ENCODE data around the gene HERPUD1.

The HERPUD1 gene

DNA sequence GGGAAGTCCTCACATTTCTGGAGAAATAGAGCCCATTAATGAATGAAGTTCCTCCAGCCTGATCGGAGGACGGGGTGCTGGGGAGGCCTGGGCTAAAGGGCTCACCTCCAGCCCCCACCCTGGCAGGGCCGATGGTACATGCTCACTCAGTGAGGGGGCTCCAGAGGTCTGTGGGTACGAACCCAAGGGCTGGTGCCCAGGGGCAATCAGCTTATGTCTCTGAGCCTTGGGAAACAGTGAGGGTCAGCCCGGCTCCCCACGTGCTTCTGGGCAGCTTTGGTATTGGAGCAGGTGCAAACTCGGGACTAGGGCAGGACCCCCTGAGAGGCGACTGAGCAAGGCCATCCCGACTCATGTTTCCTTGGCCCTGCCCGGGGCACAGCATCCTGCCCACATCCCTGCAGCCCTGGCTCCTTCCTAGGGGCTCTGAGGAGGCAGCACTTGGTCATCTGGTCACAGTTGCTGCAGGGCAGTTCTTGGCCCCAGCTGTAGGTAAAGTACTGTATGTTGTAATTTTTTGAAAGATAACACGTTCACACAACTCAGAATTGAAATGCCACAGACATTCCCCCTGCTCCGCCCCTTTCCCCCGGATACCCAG, 28.8 kb downstream of the HERPUD1 start:
- peak; percentile 67 for DNase-seq (ENCODE audit: low read depth)
- TF ChIP-seq, protein P1, sequence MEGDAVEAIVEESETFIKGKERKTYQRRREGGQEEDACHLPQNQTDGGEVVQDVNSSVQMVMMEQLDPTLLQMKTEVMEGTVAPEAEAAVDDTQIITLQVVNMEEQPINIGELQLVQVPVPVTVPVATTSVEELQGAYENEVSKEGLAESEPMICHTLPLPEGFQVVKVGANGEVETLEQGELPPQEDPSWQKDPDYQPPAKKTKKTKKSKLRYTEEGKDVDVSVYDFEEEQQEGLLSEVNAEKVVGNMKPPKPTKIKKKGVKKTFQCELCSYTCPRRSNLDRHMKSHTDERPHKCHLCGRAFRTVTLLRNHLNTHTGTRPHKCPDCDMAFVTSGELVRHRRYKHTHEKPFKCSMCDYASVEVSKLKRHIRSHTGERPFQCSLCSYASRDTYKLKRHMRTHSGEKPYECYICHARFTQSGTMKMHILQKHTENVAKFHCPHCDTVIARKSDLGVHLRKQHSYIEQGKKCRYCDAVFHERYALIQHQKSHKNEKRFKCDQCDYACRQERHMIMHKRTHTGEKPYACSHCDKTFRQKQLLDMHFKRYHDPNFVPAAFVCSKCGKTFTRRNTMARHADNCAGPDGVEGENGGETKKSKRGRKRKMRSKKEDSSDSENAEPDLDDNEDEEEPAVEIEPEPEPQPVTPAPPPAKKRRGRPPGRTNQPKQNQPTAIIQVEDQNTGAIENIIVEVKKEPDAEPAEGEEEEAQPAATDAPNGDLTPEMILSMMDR (IDR thresholded peaks at IDR 0.05; ENCODE audit: low read length, missing control alignments): no peak

DNA sequence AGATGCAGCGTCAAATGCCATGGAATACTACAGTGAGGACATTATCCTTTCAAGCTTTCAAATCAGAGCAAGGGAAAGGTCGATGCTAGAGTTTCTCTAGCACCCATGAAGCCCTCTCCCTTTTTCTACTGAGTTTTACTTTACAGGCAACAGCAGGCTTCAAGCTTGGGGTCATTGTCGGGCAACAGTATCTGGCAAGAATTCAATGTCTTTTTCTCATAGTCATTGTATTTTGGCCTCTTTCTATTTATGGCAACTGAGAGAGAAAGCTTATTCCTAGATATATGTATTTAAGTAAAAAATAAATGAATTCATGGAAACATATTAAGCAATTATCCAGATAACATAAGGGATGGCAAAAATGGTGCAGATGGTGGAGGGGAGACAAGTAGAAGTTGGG, 29.4 kb downstream of the HERPUD1 start:
- peak; percentile 70 for DNase-seq (ENCODE audit: low read depth)
- H3K4me3 ChIP-seq (replicated peaks; ENCODE audit: low read depth, low read length): no peak overlapping the region
- TF ChIP-seq, protein P1 (IDR thresholded peaks at IDR 0.05; ENCODE audit: low read length, missing control alignments): no peak

More for the DNA sequence above, 28.8 kb downstream of the HERPUD1 start:
- H3K4me3 ChIP-seq (replicated peaks; ENCODE audit: low read depth, low read length): no peak overlapping the region

DNA sequence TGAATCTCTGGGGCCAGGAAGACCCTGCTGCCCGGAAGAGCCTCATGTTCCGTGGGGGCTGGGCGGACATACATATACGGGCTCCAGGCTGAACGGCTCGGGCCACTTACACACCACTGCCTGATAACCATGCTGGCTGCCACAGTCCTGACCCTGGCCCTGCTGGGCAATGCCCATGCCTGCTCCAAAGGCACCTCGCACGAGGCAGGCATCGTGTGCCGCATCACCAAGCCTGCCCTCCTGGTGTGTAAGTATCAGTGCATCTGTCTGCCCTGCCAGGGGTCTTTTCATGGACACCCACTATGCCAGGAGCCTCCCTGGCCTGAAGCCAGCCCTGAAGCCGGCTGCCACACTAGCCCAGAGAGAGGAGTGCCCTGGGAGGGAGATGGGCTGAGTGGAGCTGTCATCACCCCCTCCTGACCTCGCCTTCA, 29.9 kb downstream of the HERPUD1 start, which contains the start of gene CETP:
CETP (plus strand) TSS at position 100 of the 431 bp plus-strand sequence; CDS start at position 130, 30 bp downstream.
- no peak for DNase-seq (ENCODE audit: low read depth)
- TF ChIP-seq, protein P1 (IDR thresholded peaks at IDR 0.05; ENCODE audit: low read length, missing control alignments): no peak
- H3K4me3 ChIP-seq (replicated peaks; ENCODE audit: low read depth, low read length): no peak within 1 kb of the TSS

DNA sequence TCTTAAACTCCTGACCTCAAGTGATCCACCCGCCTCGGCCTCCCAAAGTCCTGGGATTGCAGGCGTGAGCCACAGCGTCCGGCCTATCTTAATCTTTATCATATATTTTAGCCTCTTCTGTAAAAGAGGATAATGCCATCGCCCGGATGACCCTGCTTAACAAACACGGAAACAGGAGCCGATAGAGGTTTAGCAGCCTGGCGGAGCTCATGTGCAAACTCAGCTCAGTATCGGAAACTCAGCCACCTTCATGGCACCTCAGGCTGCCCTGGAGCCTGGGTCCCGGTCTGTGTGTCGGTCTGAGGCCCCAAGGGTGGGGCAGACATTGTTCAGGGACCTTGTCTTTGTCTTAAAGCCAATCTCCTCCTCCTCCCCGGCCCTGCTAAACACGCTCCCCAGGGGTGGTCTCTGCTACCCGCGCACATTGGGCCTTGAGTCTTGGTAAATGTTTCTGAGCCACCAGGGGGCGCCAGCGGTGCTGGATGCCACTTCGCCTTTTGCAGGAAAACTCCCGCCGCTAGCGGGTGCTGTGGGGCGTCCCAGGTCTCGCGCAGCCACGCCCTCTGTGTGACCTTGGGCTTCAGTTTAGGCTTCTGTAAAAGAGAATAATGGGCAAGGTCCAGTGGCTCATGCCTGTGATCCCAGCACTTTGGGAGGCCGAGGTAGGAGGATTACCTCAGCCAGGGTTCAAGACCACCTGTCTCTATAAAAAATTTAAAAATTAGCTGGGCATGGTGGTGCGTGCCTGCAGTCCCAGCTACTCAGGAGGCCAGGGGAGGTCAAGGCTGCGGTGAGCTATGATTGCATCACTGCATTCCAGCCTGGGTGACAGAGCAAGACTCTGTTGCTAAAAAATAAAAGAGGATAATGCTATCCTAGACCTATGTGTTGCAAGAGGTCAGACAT, 32.6 kb downstream of the HERPUD1 start:
- peak; percentile 85 for DNase-seq (ENCODE audit: low read depth)
- TF ChIP-seq, protein P1 (IDR thresholded peaks at IDR 0.05; ENCODE audit: low read length, missing control alignments): peak; percentile 53

DNA sequence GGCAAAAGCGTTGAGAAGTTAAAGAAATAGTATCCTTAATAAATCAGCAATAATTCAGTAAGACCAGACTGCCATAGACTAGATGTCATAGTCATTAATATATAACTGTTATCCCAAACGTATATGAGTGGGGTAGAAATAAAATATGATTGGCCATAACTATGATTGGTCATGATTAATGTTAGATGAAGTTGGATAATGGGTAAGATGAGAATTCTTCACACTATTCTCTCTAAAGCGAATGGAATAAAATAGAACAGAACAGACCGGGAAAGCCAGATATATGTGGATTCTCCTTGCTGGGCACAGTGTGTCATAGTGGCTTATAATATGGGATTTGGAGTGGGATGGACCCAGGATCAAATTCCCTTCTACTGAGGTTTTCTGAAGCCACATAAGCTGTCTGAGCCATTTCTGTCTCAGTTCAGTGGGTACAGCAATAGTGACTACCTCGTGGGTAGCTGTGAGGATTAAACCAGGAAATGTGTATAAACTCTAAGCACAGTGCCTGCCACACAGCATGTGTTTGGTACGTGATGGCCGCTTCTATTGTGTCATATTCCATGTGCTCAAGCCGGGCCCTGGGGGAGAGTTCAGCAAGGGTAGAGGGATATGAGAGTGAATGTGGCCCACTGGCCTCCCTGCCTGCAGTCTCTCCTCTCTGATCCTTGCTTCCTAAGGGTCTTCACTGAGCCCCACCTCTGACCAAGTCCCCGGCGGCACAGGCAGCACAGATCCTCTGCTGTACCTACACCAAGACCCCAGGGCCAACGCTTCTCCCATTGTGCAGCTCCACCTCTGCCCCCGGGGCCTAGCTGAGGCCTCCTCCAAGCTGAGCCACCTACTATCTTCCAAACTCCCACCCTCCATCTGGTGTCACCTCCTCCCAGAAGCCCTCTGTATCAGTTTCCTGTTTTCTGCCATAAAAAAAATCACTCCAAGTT, 33.5 kb downstream of the HERPUD1 start:
- H3K4me3 ChIP-seq (replicated peaks; ENCODE audit: low read depth, low read length): no peak overlapping the region
- TF ChIP-seq, protein P1 (IDR thresholded peaks at IDR 0.05; ENCODE audit: low read length, missing control alignments): no peak
- no peak for DNase-seq (ENCODE audit: low read depth)

More for the DNA sequence above, 32.6 kb downstream of the HERPUD1 start:
- H3K4me3 ChIP-seq (replicated peaks; ENCODE audit: low read depth, low read length): no peak overlapping the region

DNA sequence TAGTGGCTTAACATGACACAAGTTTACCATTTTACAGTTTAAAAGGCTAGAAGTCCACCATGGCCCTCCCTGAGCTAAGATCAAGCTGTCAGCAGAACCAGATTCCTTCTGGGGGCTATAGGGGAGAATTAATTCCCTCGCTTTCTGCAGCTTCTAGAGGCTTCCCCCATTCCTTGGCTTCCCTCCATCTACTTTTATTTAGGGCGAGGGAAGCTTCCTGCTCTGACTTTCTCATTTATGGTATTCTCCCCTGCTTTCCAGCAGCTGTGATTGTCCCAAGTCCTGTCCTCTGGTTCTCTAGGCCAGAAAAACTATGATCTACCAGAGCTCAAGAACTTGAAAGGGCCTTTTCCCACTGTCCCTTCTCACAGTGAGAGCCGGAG, 34.1 kb downstream of the HERPUD1 start:
- H3K4me3 ChIP-seq (replicated peaks; ENCODE audit: low read depth, low read length): no peak overlapping the region
- TF ChIP-seq, protein P1 (IDR thresholded peaks at IDR 0.05; ENCODE audit: low read length, missing control alignments): no peak
- no peak for DNase-seq (ENCODE audit: low read depth)
